Measurements from ENCODE around the gene SELENOK. TPM values are rescaled to one million over a fixed set of nuclear protein-coding genes. Genes with fewer than 3 reads are reported as not detected.

SELENOK gene
- total RNA-seq, result 28.0 and 31.2 TPM in 2 replicates

DNA sequence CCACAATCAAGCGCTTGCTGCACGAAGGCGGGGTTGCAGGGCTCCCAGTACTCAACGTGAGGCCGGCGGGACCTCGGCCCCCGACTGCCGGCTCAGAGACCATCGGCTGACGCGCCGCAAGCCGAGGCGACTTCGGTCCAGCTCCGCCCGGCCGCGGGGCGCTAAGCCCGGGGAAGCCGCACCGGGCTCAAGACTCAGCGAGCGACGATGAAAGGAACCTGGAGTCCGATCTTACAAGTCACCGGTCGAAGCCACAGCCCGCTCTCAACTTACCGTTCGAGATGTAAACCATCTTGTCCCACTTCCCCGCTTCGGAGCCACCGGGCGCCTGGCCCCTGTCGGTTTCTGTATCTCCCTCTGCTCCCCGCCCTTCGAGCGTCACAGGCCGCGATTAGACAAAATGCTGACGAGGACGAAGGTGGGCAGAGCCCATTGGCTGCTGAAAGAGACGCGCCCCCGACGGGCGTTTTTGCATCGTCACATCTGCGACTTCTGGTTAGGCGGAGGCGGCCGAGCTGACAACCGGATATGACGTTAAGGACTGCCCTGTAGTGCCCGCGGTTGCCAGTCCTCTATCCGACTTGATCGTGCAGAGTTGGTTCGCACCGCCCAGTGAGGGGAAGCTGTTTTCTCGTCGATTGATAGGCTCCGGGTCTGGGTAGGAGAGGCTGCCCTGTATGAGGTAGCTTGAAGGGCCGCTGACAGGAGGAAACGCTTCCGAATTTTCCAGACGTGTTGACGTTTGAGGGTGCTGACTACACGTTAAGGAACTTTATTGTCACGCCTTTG, at the start of gene SELENOK:
Gene SELENOK (minus strand): TSS at position 363 of the 789 bp plus-strand sequence.

DNA sequence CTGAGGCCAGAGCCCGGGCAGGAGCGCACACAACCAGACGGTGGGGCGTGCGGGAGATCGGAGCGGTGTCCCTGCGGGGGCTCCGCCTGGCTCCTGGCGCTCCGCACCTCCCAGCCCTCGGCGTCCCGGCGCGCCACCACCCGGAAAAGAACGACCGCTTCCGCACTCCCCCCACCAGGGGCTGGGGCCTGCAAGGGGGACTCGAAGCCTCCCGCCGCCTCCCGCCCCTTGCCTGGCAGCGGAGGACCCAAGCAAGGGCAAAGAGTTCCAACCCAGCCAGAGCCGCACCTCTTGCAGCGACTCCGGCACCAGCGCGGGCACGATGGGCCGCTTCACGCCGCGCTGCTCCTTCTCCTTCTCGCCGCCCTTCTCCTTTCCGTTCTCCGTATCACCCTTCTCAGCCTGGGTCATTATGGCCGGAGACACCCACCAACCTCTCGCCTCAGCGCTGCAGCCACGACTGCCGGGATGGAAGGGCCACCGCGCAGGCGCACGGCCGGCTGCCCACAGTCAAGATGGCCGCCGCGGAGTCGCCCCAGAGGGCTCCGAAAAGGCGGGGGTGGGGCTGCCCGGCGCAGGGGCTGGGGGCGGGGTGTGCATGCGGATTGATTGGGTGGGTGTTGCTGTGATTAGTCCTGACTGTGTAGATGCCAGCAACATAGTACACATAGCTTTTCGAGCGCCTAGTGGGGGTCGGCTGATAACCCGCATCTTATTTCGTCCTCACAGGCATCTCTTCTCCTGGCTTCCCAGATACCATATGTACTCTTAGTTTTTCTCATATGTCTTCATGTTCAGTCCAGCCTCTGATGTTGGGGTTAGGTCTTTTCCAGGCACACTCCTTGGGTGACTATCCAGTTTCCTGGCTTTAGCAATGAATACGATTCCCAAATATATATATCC, 9.7 kb downstream of the SELENOK start, which contains the start of gene ACTR8:
Gene ACTR8 (minus strand): TSS at position 462 of the 903 bp plus-strand sequence. CDS start 51 bp downstream, at position 411.

DNA sequence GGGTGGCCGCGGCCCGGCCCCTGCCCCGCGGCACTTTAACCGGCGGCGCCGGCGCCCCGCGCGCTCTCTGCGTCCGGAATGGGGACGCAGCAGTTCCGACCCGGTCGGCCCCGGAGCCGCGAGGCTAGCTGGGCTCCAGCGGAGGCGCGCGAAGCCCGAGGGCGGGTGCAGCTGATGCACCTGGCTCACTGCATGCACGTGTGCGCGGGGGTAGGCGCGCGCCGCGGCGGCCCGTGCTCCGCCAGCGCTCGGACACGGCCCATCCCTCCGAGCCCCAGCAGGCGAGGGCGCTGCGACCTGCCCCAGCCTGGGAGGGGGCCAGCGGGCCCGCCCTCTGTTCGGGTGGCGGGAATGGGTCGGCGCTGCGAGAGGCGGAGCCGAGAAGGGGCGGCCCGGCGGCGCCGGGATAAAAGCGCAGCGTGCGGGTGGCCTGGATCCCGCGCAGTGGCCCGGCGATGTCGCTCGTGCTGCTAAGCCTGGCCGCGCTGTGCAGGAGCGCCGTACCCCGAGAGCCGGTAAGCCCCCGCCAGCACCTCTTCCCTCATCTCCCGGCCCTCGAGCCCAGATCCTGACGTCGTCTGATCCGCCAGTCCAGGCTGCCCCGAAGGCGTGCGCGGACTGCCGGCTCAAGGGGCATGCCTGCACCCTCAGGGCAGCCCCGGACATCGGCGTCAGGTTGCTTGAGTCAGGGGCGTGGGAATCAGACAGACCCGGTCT, 45.4 kb downstream of the SELENOK start, which contains the start of the genes CHDH and IL17RB:
Gene CHDH (minus strand): TSS at position 286 of the 717 bp plus-strand sequence. CDS start 22,411 bp downstream, outside the sequence.
Gene IL17RB (plus strand): TSS at position 435 of the 717 bp plus-strand sequence. CDS start 21 bp downstream, at position 456.

Other genes starting within 250 kb of the SELENOK start
- gene CHDH, start 45.4 kb downstream of the SELENOK start, total RNA-seq, result under 0.01 TPM in 2 replicates
- gene IL17RB, start 45.3 kb downstream of the SELENOK start, total RNA-seq, result not detected in 2 replicates
- 42.0 and 45.3 TPM in 2 replicates for gene ACTR8, start 9.7 kb downstream of the SELENOK start, total RNA-seq
- gene CACNA2D3, start 230.7 kb upstream of the SELENOK start, total RNA-seq, result 0.14 and 0.18 TPM in 2 replicates

Measured in smooth muscle cell of bladder (primary cell).